Measurements from ENCODE around the gene TPO. TPM values are rescaled to one million over a fixed set of nuclear protein-coding genes. Genes with fewer than 3 reads are reported as not detected.

The TPO gene
- polyA plus RNA-seq, 3 donors: not detected

DNA sequence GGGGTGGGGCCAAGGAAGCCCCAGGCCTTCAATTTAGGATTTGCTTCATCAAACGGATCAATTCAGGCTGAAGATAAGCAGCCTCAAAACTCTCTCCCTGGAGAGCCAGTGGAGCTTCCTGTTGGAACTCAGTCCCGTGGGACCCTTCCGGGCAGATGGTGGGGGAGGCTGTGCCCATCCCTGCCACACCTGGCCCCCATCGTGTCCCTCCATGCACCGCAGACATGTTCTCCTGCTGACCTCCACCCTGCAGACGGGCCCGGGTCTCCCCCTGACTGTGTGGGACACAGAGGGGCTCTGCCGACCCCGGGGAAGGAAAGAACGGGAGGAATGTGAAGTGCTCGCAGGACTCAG lies 144.2 kb downstream of the TPO start:
- H3K36me3 ChIP-seq (replicated peaks in 1 of 2; ENCODE audit: control insufficient read depth in 1 of 2, insufficient read depth in 2 of 2, low read length in 2 of 2): no peaks in the 10 kb centered on the region
- H3K36me3 Mint-ChIP-seq: no peaks in the 10 kb centered on the region
- no peak for DNase-seq
- 86% methylated on average over 8 of the region's 11 CpGs for WGBS (ENCODE audit: insufficient coverage)
- intact Hi-C loops (cut with micrococcal nuclease): no loop called here
- H3K79me2 ChIP-seq (ENCODE audit: insufficient read depth, low read length): no peaks in the 10 kb centered on the region
- H3K4me3 Mint-ChIP-seq: no peak overlapping the region
- H3K4me2 ChIP-seq (replicated peaks; ENCODE audit: extremely low read depth, low read length, poor library complexity, severe bottlenecking): no peak overlapping the region
- no peak overlapping the region for H3K27ac Mint-ChIP-seq
- H3K9me3 Mint-ChIP-seq: no peaks in the 10 kb centered on the region
- no peaks in the 10 kb centered on the region for H3K9me3 ChIP-seq (replicated peaks in 1 of 2; ENCODE audit: control insufficient read depth in 1 of 2, insufficient read depth in 1 of 2, low read length in 2 of 2)
- no peaks in the 10 kb centered on the region for H4K20me1 ChIP-seq (ENCODE audit: insufficient read depth, low read length)
- H3K27me3 ChIP-seq (ENCODE audit: control insufficient read depth in 2 of 2, insufficient read depth in 2 of 2, low read length in 2 of 2): no peaks in the 10 kb centered on the region
- no peaks in the 10 kb centered on the region for H3K4me1 ChIP-seq (ENCODE audit: control insufficient read depth in 1 of 2, insufficient read depth in 2 of 2, low read length in 2 of 2)
- H3K9ac ChIP-seq (ENCODE audit: insufficient read depth, low read length, poor library complexity, severe bottlenecking): no peak overlapping the region
- H3K4me1 Mint-ChIP-seq: no peaks in the 10 kb centered on the region
- H3K4me3 ChIP-seq (replicated peaks in 1 of 3; ENCODE audit: low read depth in 2 of 3, low read length in 3 of 3): no peak overlapping the region
- H3K27ac ChIP-seq (ENCODE audit: low read depth in 1 of 2, low read length in 2 of 2): no peak overlapping the region
- TF ChIP-seq, protein P1, sequence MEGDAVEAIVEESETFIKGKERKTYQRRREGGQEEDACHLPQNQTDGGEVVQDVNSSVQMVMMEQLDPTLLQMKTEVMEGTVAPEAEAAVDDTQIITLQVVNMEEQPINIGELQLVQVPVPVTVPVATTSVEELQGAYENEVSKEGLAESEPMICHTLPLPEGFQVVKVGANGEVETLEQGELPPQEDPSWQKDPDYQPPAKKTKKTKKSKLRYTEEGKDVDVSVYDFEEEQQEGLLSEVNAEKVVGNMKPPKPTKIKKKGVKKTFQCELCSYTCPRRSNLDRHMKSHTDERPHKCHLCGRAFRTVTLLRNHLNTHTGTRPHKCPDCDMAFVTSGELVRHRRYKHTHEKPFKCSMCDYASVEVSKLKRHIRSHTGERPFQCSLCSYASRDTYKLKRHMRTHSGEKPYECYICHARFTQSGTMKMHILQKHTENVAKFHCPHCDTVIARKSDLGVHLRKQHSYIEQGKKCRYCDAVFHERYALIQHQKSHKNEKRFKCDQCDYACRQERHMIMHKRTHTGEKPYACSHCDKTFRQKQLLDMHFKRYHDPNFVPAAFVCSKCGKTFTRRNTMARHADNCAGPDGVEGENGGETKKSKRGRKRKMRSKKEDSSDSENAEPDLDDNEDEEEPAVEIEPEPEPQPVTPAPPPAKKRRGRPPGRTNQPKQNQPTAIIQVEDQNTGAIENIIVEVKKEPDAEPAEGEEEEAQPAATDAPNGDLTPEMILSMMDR (IDR thresholded peaks at IDR 0.05): no peak
- H3K27me3 Mint-ChIP-seq (ENCODE audit: low read depth in 3 of 3): peaks cover 0 to 8% (median 1%) of the 10 kb centered on the region in 3 donors
- no peak overlapping the region for H2AFZ ChIP-seq (ENCODE audit: insufficient read depth, low read depth, low read length, poor library complexity, severe bottlenecking)

DNA sequence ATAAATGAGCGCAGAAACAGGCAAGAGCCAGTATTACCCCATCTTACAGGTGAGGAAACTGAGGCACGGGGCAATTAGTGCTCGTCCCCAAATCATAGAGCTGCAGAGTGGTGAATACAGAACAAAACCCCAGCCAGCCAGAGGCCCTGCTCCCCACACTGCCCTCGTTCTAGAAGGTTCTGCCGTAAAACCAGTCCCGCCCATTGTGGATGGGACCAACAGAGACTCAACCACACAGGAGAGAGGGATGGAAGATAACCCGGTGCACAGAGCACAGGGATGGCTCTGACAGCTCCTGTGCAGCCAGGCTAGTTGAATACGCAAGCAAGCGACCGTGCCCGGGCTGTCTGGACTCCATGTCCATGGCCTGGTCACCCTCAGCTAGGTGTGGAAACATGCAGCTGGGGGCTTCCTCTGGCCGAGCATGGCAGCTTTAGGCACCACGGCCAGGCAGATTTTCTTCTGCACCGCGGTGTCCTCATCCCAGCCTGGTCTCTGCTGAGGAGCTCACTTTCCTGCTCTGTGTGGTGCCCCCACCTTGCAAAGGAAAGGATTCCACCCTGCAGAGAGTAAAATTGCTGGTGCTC lies 146.4 kb downstream of the TPO start:
- H3K27ac Mint-ChIP-seq: no peak overlapping the region
- DNase-seq: no peak
- H3K4me1 ChIP-seq (ENCODE audit: control insufficient read depth in 1 of 2, insufficient read depth in 2 of 2, low read length in 2 of 2): no peaks in the 10 kb centered on the region
- no peak overlapping the region for H3K9ac ChIP-seq (ENCODE audit: insufficient read depth, low read length, poor library complexity, severe bottlenecking)
- no peak overlapping the region for H3K4me3 ChIP-seq (replicated peaks in 1 of 3; ENCODE audit: low read depth in 2 of 3, low read length in 3 of 3)
- no peak overlapping the region for H3K4me2 ChIP-seq (replicated peaks; ENCODE audit: extremely low read depth, low read length, poor library complexity, severe bottlenecking)
- H3K9me3 ChIP-seq (replicated peaks in 1 of 2; ENCODE audit: control insufficient read depth in 1 of 2, insufficient read depth in 1 of 2, low read length in 2 of 2): peaks cover 0 to 2% of the 10 kb centered on the region in 2 donors
- H3K4me1 Mint-ChIP-seq: peaks cover 1% of the 10 kb centered on the region
- no peaks in the 10 kb centered on the region for H4K20me1 ChIP-seq (ENCODE audit: insufficient read depth, low read length)
- H2AFZ ChIP-seq (ENCODE audit: insufficient read depth, low read depth, low read length, poor library complexity, severe bottlenecking): no peak overlapping the region
- 89% methylated on average over 15 of the region's 15 CpGs for WGBS (ENCODE audit: insufficient coverage)
- H3K36me3 Mint-ChIP-seq: no peaks in the 10 kb centered on the region
- intact Hi-C loops (cut with micrococcal nuclease): no loop called here
- peaks cover 0 to 10% (median 1%) of the 10 kb centered on the region in 3 donors for H3K27me3 Mint-ChIP-seq (ENCODE audit: low read depth in 3 of 3)
- H3K79me2 ChIP-seq (ENCODE audit: insufficient read depth, low read length): no peaks in the 10 kb centered on the region
- H3K27ac ChIP-seq (ENCODE audit: low read depth in 1 of 2, low read length in 2 of 2): no peak overlapping the region
- no peaks in the 10 kb centered on the region for H3K27me3 ChIP-seq (ENCODE audit: control insufficient read depth in 2 of 2, insufficient read depth in 2 of 2, low read length in 2 of 2)
- no peaks in the 10 kb centered on the region for H3K36me3 ChIP-seq (replicated peaks in 1 of 2; ENCODE audit: control insufficient read depth in 1 of 2, insufficient read depth in 2 of 2, low read length in 2 of 2)
- peaks cover 0 to 3% (median 0%) of the 10 kb centered on the region in 7 donors for H3K9me3 Mint-ChIP-seq
- TF ChIP-seq, protein P1 (IDR thresholded peaks at IDR 0.05): no peak
- no peak overlapping the region for H3K4me3 Mint-ChIP-seq

Data from CD14-positive monocyte (primary cell).